CD4-positive, alpha-beta memory T cell (primary cell): ENCODE data around the gene UBE2QL1. TPM values are rescaled to one million over a fixed set of nuclear protein-coding genes. Genes with fewer than 3 reads are reported as not detected.

Source experiments
- CTCF ChIA-PET: fragments of 350-600 bp; sonication (Branson Sonifier 250); formaldehyde crosslinking; loops from one replicate; lab custom pipeline; 2021; ENCODE audit warnings: inconsistent platforms; ENCODE audit not compliant: partially characterized antibody; lab: Charles Lee
- POLR2A ChIA-PET: fragments of 350-600 bp; sonication (Branson Sonifier 250); formaldehyde crosslinking; loops from one replicate; lab custom pipeline; 2021; ENCODE audit not compliant: partially characterized antibody; lab: Charles Lee
- DNase-seq, 5 donors: peaks; one replicate each; pipeline versions ENCODE4 v3.0.0 to v3.0.0-alpha.2; 2020 to 2022; ENCODE audit warnings: mixed read lengths in 1 of 5
- H3K27ac ChIP-seq: one replicate; pipeline ENCODE4 v1.7.0; 2013; ENCODE audit warnings: low read depth, low read length
- H3K27me3 ChIP-seq: 2 replicates; pipeline ENCODE4 v1.7.0; 2013; ENCODE audit warnings: mild to moderate bottlenecking, low read length, moderate library complexity; ENCODE audit not compliant: insufficient read depth
- H3K36me3 ChIP-seq: 2 replicates; pipeline ENCODE4 v1.7.0; 2013; ENCODE audit warnings: mild to moderate bottlenecking, low read length, moderate library complexity; ENCODE audit not compliant: insufficient read depth
- H3K4me1 ChIP-seq: 2 replicates; pipeline ENCODE4 v1.7.0; 2013; ENCODE audit warnings: mild to moderate bottlenecking, low read length, moderate library complexity; ENCODE audit not compliant: insufficient read depth
- H3K4me3 ChIP-seq, 2 donors: one replicate each; pipeline ENCODE4 v1.7.0; 2013; ENCODE audit warnings: low read length in 2 of 2, mild to moderate bottlenecking in 1 of 2
- H3K9me3 ChIP-seq, 2 donors: one replicate each; pipeline ENCODE4 v1.7.0; 2013; ENCODE audit warnings: low read length in 2 of 2, control low read depth in 1 of 2; ENCODE audit not compliant: control insufficient read depth in 1 of 2
- H3K27ac Mint-ChIP-seq, 7 donors: one replicate each; pipeline ENCODE4 v1.8.0; 2020 to 2021; ENCODE audit warnings: mixed read lengths in 7 of 7, mild to moderate bottlenecking in 6 of 7, inconsistent platforms in 3 of 7, moderate library complexity in 3 of 7
- H3K27me3 Mint-ChIP-seq, 2 donors: one replicate each; pipeline ENCODE4 v1.8.0; 2020 to 2021; ENCODE audit warnings: mixed read lengths in 2 of 2
- H3K36me3 Mint-ChIP-seq, 2 donors: one replicate each; pipeline ENCODE4 v1.8.0; 2020 to 2021; ENCODE audit warnings: mixed read lengths in 2 of 2, inconsistent platforms in 1 of 2, mild to moderate bottlenecking in 1 of 2
- H3K4me1 Mint-ChIP-seq, 4 donors: one replicate each; pipeline ENCODE4 v1.8.0; 2020 to 2021; ENCODE audit warnings: mixed read lengths in 4 of 4, mild to moderate bottlenecking in 1 of 4
- H3K4me3 Mint-ChIP-seq, 8 donors: one replicate each; pipeline ENCODE4 v1.8.0; 2020 to 2021; ENCODE audit warnings: mixed read lengths in 8 of 8, mild to moderate bottlenecking in 7 of 8, moderate library complexity in 6 of 8, inconsistent platforms in 3 of 8
- H3K9me3 Mint-ChIP-seq, 8 donors: one replicate each; pipeline ENCODE4 v1.8.0; 2020 to 2021; ENCODE audit warnings: mixed read lengths in 8 of 8, mild to moderate bottlenecking in 5 of 8, inconsistent platforms in 3 of 8, moderate library complexity in 1 of 8
- intact Hi-C: fragments of 100-400 bp; cut with micrococcal nuclease; formaldehyde crosslinking; loops from one replicate; pipeline ENCODE4 v1.15.1; 2023
- polyA plus RNA-seq, 2 donors: library from polyadenylated mRNA; unstranded; fragments of 300-500 nt; fragmentation: Illumina TruSeq; gene quantifications; one replicate each; pipeline ENCODE4 v1.2.3, GENCODE V29; 2021
- total RNA-seq, 2 experiments: library from RNA; stranded (reverse); gene quantifications; one replicate each; pipeline ENCODE4 v1.2.3, GENCODE V29; 2021

The UBE2QL1 gene
- total and polyA plus RNA-seq, 4 experiments from 2014 or later, result not detected

GRCh38 chr5:6539060-6539459 is 90.4 kb downstream of the UBE2QL1 start:
- intact Hi-C loops, result no loop called here
- CTCF ChIA-PET, result no interaction called here
- no peak overlapping the region for H3K4me3 ChIP-seq

GRCh38 chr5:6540111-6540827 is 91.6 kb downstream of the UBE2QL1 start:
- no peak for DNase-seq
- no peaks in the 10 kb centered on the region for H3K4me1 Mint-ChIP-seq
- no peak overlapping the region for H3K4me3 Mint-ChIP-seq
- POLR2A ChIA-PET, result no interaction called here
- peaks cover 0 to 2% (median 0%) of the 10 kb centered on the region in 8 donors for H3K9me3 Mint-ChIP-seq
- no peaks in the 10 kb centered on the region for H3K27me3 ChIP-seq
- no peaks in the 10 kb centered on the region for H3K9me3 ChIP-seq
- no peaks in the 10 kb centered on the region for H3K36me3 Mint-ChIP-seq
- H3K27ac ChIP-seq, result no peak overlapping the region
- no peaks in the 10 kb centered on the region for H3K4me1 ChIP-seq
- CTCF ChIA-PET, result no interaction called here
- H3K4me3 ChIP-seq, result no peak overlapping the region
- intact Hi-C loops, result no loop called here
- H3K36me3 ChIP-seq, result no peaks in the 10 kb centered on the region
- H3K27me3 Mint-ChIP-seq, result peaks cover 9 to 10% of the 10 kb centered on the region in 2 donors
- no peak overlapping the region for H3K27ac Mint-ChIP-seq

More at GRCh38 chr5:6539060-6539459, 90.4 kb downstream of the UBE2QL1 start:
- Mint-ChIP-seq H3K9me3 (no peaks in the 10 kb centered on the region), H3K4me1 (no peaks in the 10 kb centered on the region), H3K27me3 (peaks cover 9 to 14% of the 10 kb centered on the region in 2 donors), H3K4me3 (no peak overlapping the region), H3K27ac (no peak overlapping the region), H3K36me3 (no peaks in the 10 kb centered on the region)
- POLR2A ChIA-PET, result no interaction called here
- no peak overlapping the region for H3K27ac ChIP-seq
- no peak for DNase-seq
- no peaks in the 10 kb centered on the region for H3K4me1 ChIP-seq
- no peaks in the 10 kb centered on the region for H3K36me3 ChIP-seq
- H3K9me3 ChIP-seq, result no peaks in the 10 kb centered on the region
- H3K27me3 ChIP-seq, result no peaks in the 10 kb centered on the region

GRCh38 chr5:6541256-6542013 is 92.8 kb downstream of the UBE2QL1 start:
- H3K27ac ChIP-seq, result no peak overlapping the region
- peaks cover 0 to 2% (median 0%) of the 10 kb centered on the region in 8 donors for H3K9me3 Mint-ChIP-seq
- CTCF ChIA-PET, result no interaction called here
- peaks cover 8 to 9% of the 10 kb centered on the region in 2 donors for H3K27me3 Mint-ChIP-seq
- no peak overlapping the region for H3K27ac Mint-ChIP-seq
- no peak for DNase-seq
- H3K4me1 Mint-ChIP-seq, result peaks cover 0 to 2% (median 0%) of the 10 kb centered on the region in 4 donors
- no peaks in the 10 kb centered on the region for H3K4me1 ChIP-seq
- POLR2A ChIA-PET, result no interaction called here
- intact Hi-C loops, result no loop called here
- H3K9me3 ChIP-seq, result no peaks in the 10 kb centered on the region
- no peak overlapping the region for H3K4me3 Mint-ChIP-seq
- H3K36me3 ChIP-seq, result no peaks in the 10 kb centered on the region
- H3K36me3 Mint-ChIP-seq, result no peaks in the 10 kb centered on the region
- H3K27me3 ChIP-seq, result no peaks in the 10 kb centered on the region
- no peak overlapping the region for H3K4me3 ChIP-seq

DNA sequence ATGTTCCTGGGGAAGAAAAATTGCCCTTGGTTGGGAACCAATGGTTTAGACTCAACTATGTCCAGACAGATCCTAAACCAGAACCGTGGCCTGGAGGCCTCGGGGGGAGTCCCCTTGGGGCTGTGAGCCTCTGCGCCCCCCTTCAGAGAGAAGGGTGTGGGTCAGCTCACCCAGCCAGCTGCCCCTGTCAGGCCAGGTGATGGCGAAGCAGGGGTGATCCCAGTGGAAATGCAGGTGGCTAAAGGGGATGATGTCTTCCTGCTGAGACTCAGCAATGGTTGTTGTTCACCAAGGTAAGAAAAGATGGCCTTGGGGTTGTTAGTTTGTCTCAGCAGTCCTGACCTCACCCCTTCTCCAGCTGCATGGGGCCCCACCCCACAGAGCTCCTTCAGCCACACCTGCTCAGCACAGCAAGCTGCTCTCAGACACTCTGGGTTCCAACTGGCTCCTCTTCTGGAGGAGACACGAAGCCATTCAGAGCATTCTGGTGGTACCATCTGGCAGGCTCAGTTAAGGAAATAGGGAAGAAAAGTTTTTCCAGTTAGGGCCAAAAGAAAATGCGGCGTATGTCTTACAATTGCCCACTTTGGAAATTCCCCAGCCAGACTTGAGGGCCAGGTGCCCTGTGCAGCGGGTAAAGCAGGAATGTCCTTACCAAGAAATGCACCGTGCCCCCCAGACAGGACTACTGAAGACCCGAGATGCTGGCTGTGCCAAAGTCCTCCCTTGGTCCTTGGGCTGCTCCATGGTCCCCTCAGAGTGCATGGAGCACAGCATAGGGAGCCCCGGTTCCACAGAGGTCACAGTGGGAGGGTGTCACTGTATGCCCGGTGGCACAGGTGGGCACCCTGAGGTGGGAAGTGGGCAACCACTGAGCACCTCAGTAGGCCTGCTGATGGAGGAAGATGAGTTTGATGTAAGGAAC is 94.0 kb downstream of the UBE2QL1 start:
- no peaks in the 10 kb centered on the region for H3K9me3 ChIP-seq
- H3K4me3 Mint-ChIP-seq, result no peak overlapping the region
- H3K27me3 Mint-ChIP-seq, result peaks cover 8 to 9% of the 10 kb centered on the region in 2 donors
- no peak overlapping the region for H3K4me3 ChIP-seq
- H3K4me1 ChIP-seq, result no peaks in the 10 kb centered on the region
- H3K27ac ChIP-seq, result no peak overlapping the region
- H3K36me3 Mint-ChIP-seq, result no peaks in the 10 kb centered on the region
- no peaks in the 10 kb centered on the region for H3K36me3 ChIP-seq
- H3K4me1 Mint-ChIP-seq, result peaks cover 0 to 3% (median under 1%) of the 10 kb centered on the region in 4 donors
- H3K9me3 Mint-ChIP-seq, result peaks cover 0 to 2% (median 0%) of the 10 kb centered on the region in 8 donors
- no peak for DNase-seq
- POLR2A ChIA-PET, result no interaction called here
- H3K27me3 ChIP-seq, result no peaks in the 10 kb centered on the region
- intact Hi-C loops, result no loop called here
- H3K27ac Mint-ChIP-seq, result no peak overlapping the region
- CTCF ChIA-PET, result no interaction called here

GRCh38 chr5:6543346-6543730 is 94.7 kb downstream of the UBE2QL1 start:
- intact Hi-C loops, result no loop called here
- no peak for DNase-seq

GRCh38 chr5:6543830-6544560 is 95.3 kb downstream of the UBE2QL1 start:
- peak overlapping the region in 1 of 7 donors; percentile 15 for H3K27ac Mint-ChIP-seq
- Histone ChIP-seq H3K4me3 (no peak overlapping the region), H3K36me3 (no peaks in the 10 kb centered on the region), H3K4me1 (no peaks in the 10 kb centered on the region), H3K27ac (no peak overlapping the region), H3K27me3 (no peaks in the 10 kb centered on the region), H3K9me3 (no peaks in the 10 kb centered on the region)
- ChIA-PET POLR2A (no interaction called here), CTCF (no interaction called here)
- H3K9me3 Mint-ChIP-seq, result peaks cover 0 to 2% (median 0%) of the 10 kb centered on the region in 8 donors
- peaks cover 0 to 3% (median under 1%) of the 10 kb centered on the region in 4 donors for H3K4me1 Mint-ChIP-seq
- intact Hi-C loops, result no loop called here
- no peaks in the 10 kb centered on the region for H3K36me3 Mint-ChIP-seq
- peaks cover 7 to 8% of the 10 kb centered on the region in 2 donors for H3K27me3 Mint-ChIP-seq
- no peak for DNase-seq
- no peak overlapping the region for H3K4me3 Mint-ChIP-seq

More at GRCh38 chr5:6543346-6543730, 94.7 kb downstream of the UBE2QL1 start:
- no peak overlapping the region for H3K27ac ChIP-seq
- Mint-ChIP-seq H3K4me1 (peaks cover 0 to 3% (median under 1%) of the 10 kb centered on the region in 4 donors), H3K4me3 (no peak overlapping the region), H3K27ac (no peak overlapping the region), H3K9me3 (peaks cover 0 to 2% (median 0%) of the 10 kb centered on the region in 8 donors), H3K27me3 (peaks cover 8 to 9% of the 10 kb centered on the region in 2 donors), H3K36me3 (no peaks in the 10 kb centered on the region)
- H3K9me3 ChIP-seq, result no peaks in the 10 kb centered on the region
- no peaks in the 10 kb centered on the region for H3K36me3 ChIP-seq
- no peaks in the 10 kb centered on the region for H3K4me1 ChIP-seq
- H3K4me3 ChIP-seq, result no peak overlapping the region
- no peaks in the 10 kb centered on the region for H3K27me3 ChIP-seq
- ChIA-PET CTCF (no interaction called here), POLR2A (no interaction called here)
